Spleen (tissue), 7 donors: ENCODE data around the gene A3GALT2.

Source experiments
- POLR2AphosphoS5 ChIP-seq, 3 donors: sonication (generic); formaldehyde crosslinking; IDR thresholded peaks; one replicate each; pipeline ENCODE4 v1.5.1; 2017; ENCODE audit warnings: antibody characterized with exemption in 3 of 3
- TF ChIP-seq, protein P1 (sequence below), 11 experiments: fragments of 200-600 bp in 7 of 11; fragments of 450-650 bp in 4 of 11; sonication (generic) in 4 of 11; IDR thresholded peaks in 8 of 11; conservative IDR thresholded peaks in 3 of 11; 1 replicate in 7 of 11; 2 replicates in 4 of 11; pipeline versions ENCODE4 v1.4.0 to v1.8.0; 2016 to 2021; ENCODE audit warnings: antibody characterized with exemption in 11 of 11, inconsistent platforms in 4 of 11, mild to moderate bottlenecking in 1 of 11
- donor health status: DM: no; HTN: no; CAD: no; lungs with moderate emphysema.
- donor health status: DM: no; HTN: no; CAD: no.
- donor health status: DM: no; HTN: no; CAD: no.

DNA sequence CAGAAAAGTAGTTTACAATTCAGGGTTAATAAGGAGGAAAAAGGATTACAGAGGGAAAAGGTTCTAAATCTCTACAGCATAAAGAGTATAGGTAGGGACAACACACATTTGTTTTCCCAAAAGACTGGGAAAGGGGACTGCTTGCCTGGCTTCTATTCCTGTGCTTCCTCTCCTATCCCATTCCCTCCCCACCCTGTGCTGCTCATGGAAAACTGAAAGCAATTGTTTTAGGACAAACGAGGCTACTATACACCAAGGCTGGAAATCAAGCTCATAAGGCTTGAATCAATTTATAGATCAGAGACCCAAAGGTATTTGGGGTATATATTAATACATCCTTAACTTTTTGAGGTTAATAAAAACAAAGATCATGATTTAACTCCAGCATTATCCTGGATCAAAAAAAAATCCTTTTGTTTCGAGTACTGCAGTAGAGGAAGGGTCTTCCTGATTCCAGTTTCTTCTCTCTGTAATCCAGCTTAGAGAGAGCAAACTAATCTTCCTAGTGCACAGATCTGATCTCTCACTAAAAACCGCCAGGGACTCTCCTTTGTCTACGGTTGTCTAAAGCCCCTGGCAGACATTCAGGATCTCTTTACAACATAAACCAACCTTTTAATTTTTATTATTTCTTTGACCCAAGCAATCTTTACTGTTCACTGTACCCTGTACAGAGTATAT, 37.4 kb upstream of the A3GALT2 start:
- TF ChIP-seq, protein P1, sequence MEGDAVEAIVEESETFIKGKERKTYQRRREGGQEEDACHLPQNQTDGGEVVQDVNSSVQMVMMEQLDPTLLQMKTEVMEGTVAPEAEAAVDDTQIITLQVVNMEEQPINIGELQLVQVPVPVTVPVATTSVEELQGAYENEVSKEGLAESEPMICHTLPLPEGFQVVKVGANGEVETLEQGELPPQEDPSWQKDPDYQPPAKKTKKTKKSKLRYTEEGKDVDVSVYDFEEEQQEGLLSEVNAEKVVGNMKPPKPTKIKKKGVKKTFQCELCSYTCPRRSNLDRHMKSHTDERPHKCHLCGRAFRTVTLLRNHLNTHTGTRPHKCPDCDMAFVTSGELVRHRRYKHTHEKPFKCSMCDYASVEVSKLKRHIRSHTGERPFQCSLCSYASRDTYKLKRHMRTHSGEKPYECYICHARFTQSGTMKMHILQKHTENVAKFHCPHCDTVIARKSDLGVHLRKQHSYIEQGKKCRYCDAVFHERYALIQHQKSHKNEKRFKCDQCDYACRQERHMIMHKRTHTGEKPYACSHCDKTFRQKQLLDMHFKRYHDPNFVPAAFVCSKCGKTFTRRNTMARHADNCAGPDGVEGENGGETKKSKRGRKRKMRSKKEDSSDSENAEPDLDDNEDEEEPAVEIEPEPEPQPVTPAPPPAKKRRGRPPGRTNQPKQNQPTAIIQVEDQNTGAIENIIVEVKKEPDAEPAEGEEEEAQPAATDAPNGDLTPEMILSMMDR (IDR thresholded peaks at IDR 0.05 in 8 of 11, conservative IDR thresholded peaks at IDR 0.05 in 3 of 11), result no peak
- TF ChIP-seq POLR2AphosphoS5 (IDR thresholded peaks at IDR 0.05), result no peak
